HG02981 (cell line): ENCODE data around the gene EIF3J.
"Not testable (repeated sequence)": the region's sequence is repeated elsewhere in the genome, so short reads cannot be mapped to it uniquely, and the experiment has no call there.

Experiments used
- ATAC-seq: cut with Tn5 transposase; IDR thresholded peaks from one replicate; pipeline ENCODE4 v1.9.1; 2021; ENCODE audit warnings: mild to moderate bottlenecking, moderate library complexity; ENCODE audit not compliant: unreplicated experiment

Gene EIF3J

DNA sequence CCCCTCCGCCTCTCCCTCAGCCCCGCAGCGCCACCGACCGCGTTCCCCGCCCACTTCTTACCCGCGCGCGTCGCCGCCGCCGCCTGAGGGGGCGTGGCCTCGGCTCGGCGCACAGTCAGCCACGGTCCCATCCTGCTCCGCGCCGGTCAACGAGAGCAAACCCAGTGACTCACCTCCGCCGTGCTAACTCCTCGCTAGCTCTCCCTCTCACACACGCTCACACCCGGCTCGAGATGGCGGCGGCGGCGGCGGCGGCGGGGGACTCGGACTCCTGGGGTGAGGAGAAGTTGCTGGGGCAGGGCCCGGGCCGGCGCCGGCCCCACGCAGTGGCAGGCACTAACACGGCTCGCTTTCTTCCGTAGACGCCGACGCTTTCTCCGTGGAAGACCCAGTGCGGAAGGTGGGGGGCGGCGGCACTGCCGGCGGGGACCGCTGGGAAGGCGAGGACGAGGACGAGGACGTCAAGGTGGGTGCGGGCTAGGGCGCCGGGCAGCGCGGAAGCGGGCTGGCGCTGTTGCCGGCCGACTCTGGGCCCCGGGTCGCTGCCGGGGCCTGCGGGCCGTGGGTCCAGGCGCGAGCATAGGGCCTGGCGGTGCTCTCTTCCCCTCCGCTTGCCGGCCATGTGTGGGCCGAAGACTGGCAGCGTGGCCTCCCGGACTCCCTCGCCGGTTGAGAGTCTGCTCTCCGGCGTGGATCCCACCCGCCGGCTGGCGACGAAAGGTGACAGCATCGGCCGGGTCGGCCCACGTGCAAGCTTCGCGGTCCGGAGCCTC lies at the start of gene EIF3J:
Gene EIF3J, plus strand, starts transcription at position 186 of the 773 bp plus-strand sequence. Its CDS starts 48 bp downstream, at position 234.
- peak; percentile 85 for ATAC-seq

- ATAC-seq: peak; percentile 60
Measured at GRCh38 chr15:44489464-44489863, 47.5 kb upstream of the EIF3J start.

DNA sequence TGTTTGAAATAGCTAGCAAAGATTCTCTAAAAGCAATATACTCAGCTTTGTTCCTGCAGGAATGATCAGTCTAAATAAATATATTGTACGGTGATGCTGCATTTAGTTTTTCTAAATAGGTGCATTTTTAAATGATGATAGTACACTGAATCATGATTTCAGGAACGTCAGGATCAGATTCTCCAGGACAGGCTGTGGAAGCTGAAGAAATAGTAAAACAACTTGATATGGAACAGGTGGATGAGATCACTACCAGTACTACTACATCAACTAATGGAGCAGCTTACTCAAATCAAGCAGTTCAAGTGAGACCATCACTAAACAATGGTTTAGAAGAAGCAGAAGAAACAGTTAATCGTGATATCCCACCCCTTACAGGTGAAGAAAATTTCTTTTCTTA lies 46.3 kb upstream of the EIF3J start:
- ATAC-seq: no peak

DNA sequence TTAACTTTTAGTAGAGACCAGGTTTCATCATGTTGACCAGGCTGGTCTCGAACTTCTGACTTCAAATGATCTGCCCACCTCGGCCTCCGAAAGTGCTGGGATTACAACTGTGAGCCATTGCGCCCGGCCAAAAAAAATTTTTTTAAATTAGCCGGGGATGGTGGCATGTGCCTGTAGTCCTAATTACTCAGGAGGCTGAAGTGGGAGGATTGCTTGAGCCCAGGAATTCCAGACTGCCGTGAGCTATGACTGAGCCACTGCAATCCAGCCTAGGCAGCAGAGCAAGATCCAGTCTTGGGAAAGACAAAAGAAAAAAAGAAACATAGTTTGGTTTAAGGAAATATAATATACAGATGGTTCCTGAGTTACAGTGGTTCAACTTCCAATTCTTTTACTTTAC lies 44.9 kb upstream of the EIF3J start:
- ATAC-seq: no peak

GRCh38 chr15:44492672-44493071 lies 44.3 kb upstream of the EIF3J start:
- ATAC-seq: no peak

- no peak for ATAC-seq
Measured at GRCh38 chr15:44495562-44495961, 41.4 kb upstream of the EIF3J start.

GRCh38 chr15:44500555-44500954 lies 36.4 kb upstream of the EIF3J start:
- ATAC-seq: peak; percentile 50

DNA sequence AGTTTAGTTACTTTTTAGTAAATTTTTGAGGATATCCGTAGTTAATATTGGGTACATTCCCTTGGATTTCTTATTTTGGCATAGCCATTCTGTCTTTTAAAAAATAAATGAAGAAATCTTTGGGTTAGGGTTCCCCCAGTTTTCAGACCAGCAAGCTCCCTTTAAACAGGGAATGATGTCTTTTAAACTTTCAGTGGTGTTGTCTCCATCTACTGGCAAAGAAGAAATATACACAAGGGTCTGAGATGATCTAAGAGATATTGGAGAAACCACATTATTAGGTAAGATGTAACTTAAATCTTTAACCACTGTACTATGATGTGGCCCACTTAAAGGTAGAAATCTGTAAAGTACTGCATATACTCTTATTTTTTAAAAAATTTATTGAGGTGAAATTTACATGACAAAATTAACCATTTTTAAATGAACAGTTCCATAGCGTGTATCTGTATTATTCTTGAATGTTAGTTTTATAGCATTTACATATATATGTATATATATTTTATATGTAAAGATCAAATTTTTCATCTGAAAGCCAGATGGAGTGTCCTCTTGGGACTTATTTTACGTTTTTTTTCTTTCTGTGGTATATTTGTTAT lies 35.1 kb upstream of the EIF3J start:
- no peak for ATAC-seq

DNA sequence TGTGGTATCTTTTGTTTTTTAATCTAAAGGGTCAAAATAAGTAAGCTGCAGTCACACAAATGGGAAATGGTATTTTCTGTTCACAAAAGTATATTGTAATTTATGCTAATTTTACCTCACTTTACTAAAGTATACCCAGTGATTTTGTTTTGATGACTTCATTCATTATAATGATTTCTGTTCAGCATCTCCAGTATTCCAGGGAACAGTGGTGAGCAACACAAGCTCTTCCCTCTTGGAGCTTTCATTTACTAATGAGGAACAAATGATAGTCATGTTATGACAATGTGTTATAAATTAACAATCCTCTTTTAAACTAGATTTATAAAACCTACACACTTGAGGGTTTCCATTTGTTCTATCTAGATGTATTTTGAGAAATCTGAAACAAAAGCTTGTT lies 20.5 kb upstream of the EIF3J start:
- no peak for ATAC-seq

DNA sequence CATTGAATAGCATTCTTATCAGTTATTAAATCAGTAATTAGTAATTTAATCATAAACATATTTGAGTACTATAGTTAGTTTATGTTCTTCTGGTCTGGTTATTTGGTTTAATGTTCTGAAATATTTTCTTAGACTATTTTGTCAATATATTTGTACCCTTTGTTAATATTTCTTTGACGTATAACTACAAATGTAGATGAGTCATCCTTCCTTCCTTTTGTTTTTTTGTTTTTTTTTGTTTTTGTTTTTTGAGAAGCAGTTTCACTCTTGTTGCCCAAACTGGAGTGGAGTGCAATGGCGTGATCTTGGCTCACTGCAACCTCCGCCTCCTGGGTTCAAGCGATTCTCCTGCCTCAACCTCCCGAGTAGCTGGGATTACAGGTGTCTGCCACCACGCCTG lies 17.4 kb upstream of the EIF3J start:
- ATAC-seq: no peak

- no peak for ATAC-seq
Measured at GRCh38 chr15:44525018-44525417, 11.9 kb upstream of the EIF3J start.

- ATAC-seq: no peak
Measured at GRCh38 chr15:44527241-44527640, 9.7 kb upstream of the EIF3J start.

DNA sequence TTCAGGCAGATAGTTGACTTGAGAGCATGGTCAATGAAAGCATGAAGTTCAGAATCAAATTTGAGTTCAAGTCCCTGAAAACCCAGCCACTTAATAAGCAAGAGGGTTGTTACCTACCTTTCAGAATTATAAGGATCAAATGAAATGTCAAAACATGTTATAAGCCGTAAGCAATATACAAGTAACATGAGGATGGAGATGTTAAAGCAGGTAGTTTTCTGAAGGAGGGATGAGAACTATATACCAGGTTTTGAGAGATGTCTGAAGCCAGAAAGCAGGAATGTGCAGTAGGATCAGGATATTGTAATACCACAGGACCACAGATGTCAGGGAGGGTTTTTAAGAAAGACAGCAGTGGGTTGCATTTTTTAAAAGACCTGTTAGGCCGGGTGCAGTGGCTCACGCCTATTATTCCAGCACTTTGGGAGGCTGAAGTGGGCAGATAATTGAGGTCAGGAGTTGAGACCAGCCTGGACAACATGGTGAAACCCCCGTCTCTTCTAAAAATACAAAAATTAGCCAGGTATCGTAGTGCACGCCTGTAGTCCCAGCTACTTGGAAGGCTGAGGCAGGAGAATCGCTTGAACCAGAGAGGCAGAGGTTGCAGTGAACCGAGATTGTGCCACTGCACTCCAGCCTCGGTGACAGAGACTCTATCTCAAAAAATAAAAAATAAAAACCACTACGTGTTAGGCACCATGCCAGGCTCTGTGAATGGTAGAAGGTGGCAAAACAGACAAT lies 6.9 kb upstream of the EIF3J start:
- no peak for ATAC-seq

DNA sequence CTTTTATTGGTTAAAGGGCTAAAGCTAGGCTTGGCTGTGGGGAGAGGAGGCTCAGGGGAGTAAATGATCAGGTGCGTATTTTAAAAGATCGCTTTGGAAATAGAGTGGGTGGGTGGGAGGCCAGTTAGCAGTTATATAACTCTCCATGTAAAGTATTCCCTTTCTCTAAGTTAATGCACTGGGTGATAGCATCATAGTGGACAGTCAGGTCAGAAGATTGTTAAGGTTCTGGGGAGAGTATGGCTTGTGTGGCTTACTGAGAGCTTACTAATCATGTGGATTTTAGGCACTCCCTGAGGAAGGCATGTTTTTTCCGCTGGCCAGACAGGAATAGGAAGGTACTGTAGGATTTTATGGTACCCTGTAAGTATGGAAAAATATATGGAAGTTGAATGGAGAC lies 6.3 kb upstream of the EIF3J start:
- ATAC-seq: no peak

DNA sequence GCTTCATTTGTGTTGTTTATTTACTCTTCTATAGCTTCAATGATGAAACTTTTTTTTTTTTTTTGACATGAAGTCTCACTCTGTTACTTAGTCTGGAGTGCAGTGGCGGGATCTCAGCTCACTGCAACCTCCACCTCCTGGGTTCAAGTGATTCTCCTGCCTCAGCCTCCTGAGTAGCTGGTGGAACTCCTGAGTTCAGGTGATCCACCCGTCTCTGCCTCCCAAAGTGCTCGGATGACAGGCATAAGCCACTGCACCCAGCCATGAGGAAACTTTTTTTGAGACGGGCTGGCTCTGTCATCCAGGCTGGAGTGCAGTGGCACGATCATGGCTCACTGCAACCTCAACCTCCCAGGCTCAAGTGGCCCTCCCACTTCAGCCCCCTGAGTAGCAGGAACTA lies 4.7 kb upstream of the EIF3J start:
- ATAC-seq: not testable (repeated sequence)

- ATAC-seq: no peak
Measured at GRCh38 chr15:44532689-44533088, 4.3 kb upstream of the EIF3J start.

- ATAC-seq: no peak
Measured at GRCh38 chr15:44535092-44535491, 1.9 kb upstream of the EIF3J start.

- ATAC-seq: no peak
Measured at GRCh38 chr15:44535523-44536301, 1.2 kb upstream of the EIF3J start.

DNA sequence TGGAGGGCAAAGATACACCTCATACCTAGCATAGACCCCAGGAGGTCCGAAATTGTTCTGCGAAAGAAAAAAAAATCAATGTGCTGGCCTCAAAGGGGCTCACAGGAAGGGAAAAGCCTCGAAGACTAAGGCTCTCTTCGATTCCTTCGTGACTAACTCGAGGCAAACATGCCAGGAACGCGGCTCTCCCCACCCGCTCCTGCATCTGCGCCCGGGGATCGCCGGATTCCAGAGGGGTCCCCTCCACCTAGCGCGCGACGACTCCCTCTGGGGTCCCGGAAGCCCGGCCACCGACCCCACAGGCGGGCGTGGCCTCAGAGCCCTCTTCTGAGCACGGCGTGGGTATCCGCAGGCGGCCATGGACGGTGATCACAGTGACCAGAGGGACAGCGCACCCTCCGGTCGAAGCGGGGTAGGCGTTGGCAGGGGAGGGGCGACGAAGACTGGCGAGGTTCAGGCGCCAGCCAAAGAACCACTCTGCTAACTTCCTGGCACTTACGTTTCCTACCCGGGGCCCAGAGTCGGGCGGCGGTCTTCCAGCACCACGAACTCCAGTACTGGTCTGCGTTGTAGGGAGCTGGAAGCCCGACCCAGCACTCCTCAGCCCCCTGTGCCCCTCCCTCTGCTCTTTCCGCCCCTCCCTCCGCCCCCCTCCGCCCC lies 515 bp upstream of the EIF3J start:
- ATAC-seq: peak; percentile 49

- ATAC-seq: no peak
Measured at GRCh38 chr15:44537735-44538240, 841 bp downstream of the EIF3J start.
